ENCODE results near the gene ZFYVE21.

ZFYVE21 gene

DNA sequence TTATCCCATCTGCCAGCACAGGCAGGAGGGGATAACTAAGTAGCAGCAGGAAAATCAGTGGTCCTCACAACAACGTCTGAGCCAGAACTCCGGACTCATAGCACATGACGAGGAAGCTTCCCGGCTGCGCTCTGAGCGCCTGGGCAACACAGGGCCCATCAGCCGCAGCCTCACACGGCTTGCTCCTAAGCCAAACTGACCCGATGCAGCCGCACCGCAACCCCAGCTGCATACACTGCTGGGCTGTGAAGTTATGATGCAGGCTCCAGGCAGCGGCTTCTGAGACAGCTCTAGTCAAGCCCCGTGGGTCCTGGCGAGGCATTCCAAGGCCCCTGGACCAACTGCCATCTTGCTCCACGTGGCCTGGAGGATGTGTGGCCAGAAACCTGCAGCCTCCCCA is 28.1 kb downstream of the ZFYVE21 start:
- no peak overlapping the region for H3K27ac ChIP-seq (ENCODE audit: low read depth in 2 of 2, low read length in 2 of 2)
- no peaks in the 10 kb centered on the region for H3K9me3 ChIP-seq (ENCODE audit: control insufficient read depth in 2 of 2, low read length in 2 of 2)
- peaks cover 35 to 67% of the 10 kb centered on the region in 2 donors for H3K36me3 ChIP-seq (ENCODE audit: control insufficient read depth in 2 of 2, insufficient read depth in 2 of 2, low read length in 2 of 2)
- H3K4me3 ChIP-seq (ENCODE audit: low read length in 2 of 2), result no peak overlapping the region
- H3K4me1 ChIP-seq (ENCODE audit: control insufficient read depth in 2 of 2, insufficient read depth in 2 of 2, low read length in 2 of 2), result peaks cover 0 to 4% of the 10 kb centered on the region in 2 donors
- no peaks in the 10 kb centered on the region for H3K27me3 ChIP-seq (ENCODE audit: control insufficient read depth in 2 of 2, insufficient read depth in 2 of 2, low read length in 2 of 2)
- H3K9ac ChIP-seq (ENCODE audit: low read depth in 1 of 2, low read length in 2 of 2), result no peak overlapping the region

DNA sequence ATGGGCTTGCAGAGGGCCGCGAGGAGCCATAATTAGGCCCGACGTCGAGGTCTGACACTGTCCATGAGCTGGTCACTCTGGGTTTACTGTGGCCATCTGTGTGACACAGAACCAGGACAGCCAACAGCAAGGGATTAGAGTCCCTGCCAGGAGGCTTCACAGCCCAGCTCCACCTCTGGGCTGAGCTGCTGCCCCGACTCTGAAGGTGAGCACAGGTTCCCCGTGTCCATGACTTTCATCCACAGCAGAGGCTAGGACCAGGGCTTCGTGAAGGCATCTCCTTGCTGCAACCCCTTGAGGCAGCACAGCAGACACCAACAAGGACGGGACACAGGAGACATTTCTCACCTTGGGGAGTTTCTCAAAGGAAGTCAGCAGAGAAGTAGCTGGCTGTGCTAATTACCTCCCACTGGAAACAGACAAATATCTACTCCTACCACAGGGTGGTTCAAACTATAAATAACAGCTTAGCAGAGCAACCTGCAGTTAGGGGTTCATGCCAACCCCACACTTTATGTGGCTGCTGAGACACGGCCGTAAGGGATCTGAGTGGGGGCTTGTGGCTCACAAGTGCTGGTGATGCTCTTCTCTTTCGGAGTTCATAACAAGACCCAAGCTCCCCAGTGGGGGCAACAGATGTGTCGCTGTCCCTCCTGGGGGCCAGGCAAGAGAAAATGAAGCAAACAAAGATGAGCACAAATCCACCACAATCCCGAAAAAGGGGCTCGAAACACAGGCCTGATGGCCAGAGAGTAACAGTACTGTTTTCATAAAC is 29.2 kb downstream of the ZFYVE21 start:
- H3K36me3 ChIP-seq (ENCODE audit: control insufficient read depth in 2 of 2, insufficient read depth in 2 of 2, low read length in 2 of 2), result peaks cover 24 to 65% of the 10 kb centered on the region in 2 donors
- H3K9ac ChIP-seq (ENCODE audit: low read depth in 1 of 2, low read length in 2 of 2), result no peak overlapping the region

GRCh38 chr14:103745424-103745823 is 29.8 kb downstream of the ZFYVE21 start:
- H3K9me3 ChIP-seq (ENCODE audit: control insufficient read depth in 2 of 2, low read length in 2 of 2), result no peaks in the 10 kb centered on the region
- H3K27ac ChIP-seq (ENCODE audit: low read depth in 2 of 2, low read length in 2 of 2), result no peak overlapping the region
- no peak overlapping the region for H3K9ac ChIP-seq (ENCODE audit: low read depth in 1 of 2, low read length in 2 of 2)
- H3K27me3 ChIP-seq (ENCODE audit: control insufficient read depth in 2 of 2, insufficient read depth in 2 of 2, low read length in 2 of 2), result no peaks in the 10 kb centered on the region
- peaks cover 27 to 59% of the 10 kb centered on the region in 2 donors for H3K36me3 ChIP-seq (ENCODE audit: control insufficient read depth in 2 of 2, insufficient read depth in 2 of 2, low read length in 2 of 2)
- H3K4me1 ChIP-seq (ENCODE audit: control insufficient read depth in 2 of 2, insufficient read depth in 2 of 2, low read length in 2 of 2), result peaks cover 0 to 4% of the 10 kb centered on the region in 2 donors
- H3K4me3 ChIP-seq (ENCODE audit: low read length in 2 of 2), result no peak overlapping the region

More for the DNA sequence above, 29.2 kb downstream of the ZFYVE21 start:
- peaks cover 0 to 4% of the 10 kb centered on the region in 2 donors for H3K4me1 ChIP-seq (ENCODE audit: control insufficient read depth in 2 of 2, insufficient read depth in 2 of 2, low read length in 2 of 2)
- no peak overlapping the region for H3K27ac ChIP-seq (ENCODE audit: low read depth in 2 of 2, low read length in 2 of 2)
- no peak overlapping the region for H3K4me3 ChIP-seq (ENCODE audit: low read length in 2 of 2)
- no peaks in the 10 kb centered on the region for H3K27me3 ChIP-seq (ENCODE audit: control insufficient read depth in 2 of 2, insufficient read depth in 2 of 2, low read length in 2 of 2)
- H3K9me3 ChIP-seq (ENCODE audit: control insufficient read depth in 2 of 2, low read length in 2 of 2), result no peaks in the 10 kb centered on the region

- Histone ChIP-seq H3K4me1 (ENCODE audit: control insufficient read depth in 2 of 2, insufficient read depth in 2 of 2, low read length in 2 of 2) (peaks cover 0 to 4% of the 10 kb centered on the region in 2 donors), H3K36me3 (ENCODE audit: control insufficient read depth in 2 of 2, insufficient read depth in 2 of 2, low read length in 2 of 2) (peaks cover 23 to 52% of the 10 kb centered on the region in 2 donors), H3K27me3 (ENCODE audit: control insufficient read depth in 2 of 2, insufficient read depth in 2 of 2, low read length in 2 of 2) (no peaks in the 10 kb centered on the region), H3K27ac (ENCODE audit: low read depth in 2 of 2, low read length in 2 of 2) (no peak overlapping the region), H3K4me3 (ENCODE audit: low read length in 2 of 2) (no peak overlapping the region), H3K9ac (ENCODE audit: low read depth in 1 of 2, low read length in 2 of 2) (no peak overlapping the region), H3K9me3 (ENCODE audit: control insufficient read depth in 2 of 2, low read length in 2 of 2) (no peaks in the 10 kb centered on the region)
Measured at GRCh38 chr14:103746701-103747100, 31.1 kb downstream of the ZFYVE21 start.

DNA sequence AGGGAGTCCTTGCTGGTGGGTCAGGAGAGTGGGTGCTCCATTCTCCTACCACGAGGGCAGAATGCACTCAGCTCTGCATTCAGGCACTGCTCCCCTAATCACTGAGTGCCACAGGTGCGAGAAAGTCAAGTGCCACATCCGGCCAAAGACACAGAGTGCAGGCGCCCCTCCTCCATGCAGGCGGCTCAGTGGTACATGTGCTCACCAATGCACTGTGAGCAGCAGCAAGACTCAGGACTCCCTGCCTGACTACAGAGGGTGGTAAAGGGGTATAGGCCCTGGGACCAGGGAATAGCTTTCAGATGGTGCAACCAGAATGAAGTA is 32.9 kb downstream of the ZFYVE21 start:
- Histone ChIP-seq H3K27me3 (ENCODE audit: control insufficient read depth in 2 of 2, insufficient read depth in 2 of 2, low read length in 2 of 2) (no peaks in the 10 kb centered on the region), H3K4me3 (ENCODE audit: low read length in 2 of 2) (no peak overlapping the region), H3K9me3 (ENCODE audit: control insufficient read depth in 2 of 2, low read length in 2 of 2) (no peaks in the 10 kb centered on the region), H3K4me1 (ENCODE audit: control insufficient read depth in 2 of 2, insufficient read depth in 2 of 2, low read length in 2 of 2) (peaks cover 0 to 4% of the 10 kb centered on the region in 2 donors), H3K27ac (ENCODE audit: low read depth in 2 of 2, low read length in 2 of 2) (no peak overlapping the region), H3K36me3 (ENCODE audit: control insufficient read depth in 2 of 2, insufficient read depth in 2 of 2, low read length in 2 of 2) (peaks cover 16 to 43% of the 10 kb centered on the region in 2 donors), H3K9ac (ENCODE audit: low read depth in 1 of 2, low read length in 2 of 2) (no peak overlapping the region)

GRCh38 chr14:103749452-103749851 is 33.8 kb downstream of the ZFYVE21 start:
- Histone ChIP-seq H3K27ac (ENCODE audit: low read depth in 2 of 2, low read length in 2 of 2) (no peak overlapping the region), H3K27me3 (ENCODE audit: control insufficient read depth in 2 of 2, insufficient read depth in 2 of 2, low read length in 2 of 2) (no peaks in the 10 kb centered on the region), H3K9ac (ENCODE audit: low read depth in 1 of 2, low read length in 2 of 2) (no peak overlapping the region), H3K4me1 (ENCODE audit: control insufficient read depth in 2 of 2, insufficient read depth in 2 of 2, low read length in 2 of 2) (peaks cover 0 to 4% of the 10 kb centered on the region in 2 donors), H3K4me3 (ENCODE audit: low read length in 2 of 2) (no peak overlapping the region), H3K36me3 (ENCODE audit: control insufficient read depth in 2 of 2, insufficient read depth in 2 of 2, low read length in 2 of 2) (peaks cover 13 to 39% of the 10 kb centered on the region in 2 donors), H3K9me3 (ENCODE audit: control insufficient read depth in 2 of 2, low read length in 2 of 2) (no peaks in the 10 kb centered on the region)

DNA sequence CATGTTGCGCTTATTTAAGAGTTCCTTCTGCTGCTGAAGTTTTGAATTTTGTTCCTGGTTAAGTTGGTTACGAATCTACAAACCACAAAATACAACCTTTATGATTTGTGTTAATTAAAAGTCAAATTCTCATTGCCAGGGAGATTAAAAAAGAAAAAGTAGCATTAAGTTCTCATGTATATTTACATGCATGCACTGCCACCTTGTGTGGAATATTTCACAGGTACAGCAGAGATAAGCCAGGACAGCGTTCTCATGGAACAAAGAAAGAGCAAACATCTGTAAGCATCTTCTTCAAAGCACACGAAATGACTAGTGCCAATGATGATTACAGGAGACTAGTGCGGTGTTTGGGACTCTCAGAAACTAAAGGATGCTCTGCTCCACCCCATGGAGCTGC is 34.2 kb downstream of the ZFYVE21 start:
- H3K36me3 ChIP-seq (ENCODE audit: control insufficient read depth in 2 of 2, insufficient read depth in 2 of 2, low read length in 2 of 2), result peaks cover 11 to 36% of the 10 kb centered on the region in 2 donors
- no peaks in the 10 kb centered on the region for H3K9me3 ChIP-seq (ENCODE audit: control insufficient read depth in 2 of 2, low read length in 2 of 2)
- no peaks in the 10 kb centered on the region for H3K27me3 ChIP-seq (ENCODE audit: control insufficient read depth in 2 of 2, insufficient read depth in 2 of 2, low read length in 2 of 2)
- H3K4me3 ChIP-seq (ENCODE audit: low read length in 2 of 2), result no peak overlapping the region
- peaks cover 0 to 3% of the 10 kb centered on the region in 2 donors for H3K4me1 ChIP-seq (ENCODE audit: control insufficient read depth in 2 of 2, insufficient read depth in 2 of 2, low read length in 2 of 2)
- no peak overlapping the region for H3K9ac ChIP-seq (ENCODE audit: low read depth in 1 of 2, low read length in 2 of 2)
- H3K27ac ChIP-seq (ENCODE audit: low read depth in 2 of 2, low read length in 2 of 2), result no peak overlapping the region

DNA sequence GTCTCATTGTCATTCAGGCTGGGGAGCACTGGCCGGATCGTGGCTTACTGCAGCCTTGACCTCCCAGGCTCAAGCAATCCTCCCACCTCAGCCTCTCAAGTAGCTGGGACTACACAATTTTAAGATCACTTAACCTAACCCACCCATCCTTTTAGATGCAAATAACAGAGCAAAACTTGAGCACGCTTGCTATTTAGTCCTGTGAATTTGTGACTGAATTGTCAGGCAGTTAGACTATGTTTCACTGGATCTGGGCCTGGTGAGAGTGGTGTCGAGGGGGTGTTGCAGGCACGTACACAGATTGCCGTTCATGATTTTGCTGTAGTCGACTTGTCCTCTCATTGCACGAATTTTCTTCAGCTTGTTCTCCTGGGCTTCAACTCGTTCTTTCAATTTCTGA is 38.2 kb downstream of the ZFYVE21 start:
- Histone ChIP-seq H3K27me3 (ENCODE audit: control insufficient read depth in 2 of 2, insufficient read depth in 2 of 2, low read length in 2 of 2) (no peaks in the 10 kb centered on the region), H3K4me1 (ENCODE audit: control insufficient read depth in 2 of 2, insufficient read depth in 2 of 2, low read length in 2 of 2) (no peaks in the 10 kb centered on the region), H3K36me3 (ENCODE audit: control insufficient read depth in 2 of 2, insufficient read depth in 2 of 2, low read length in 2 of 2) (peaks cover 11 to 16% of the 10 kb centered on the region in 2 donors), H3K9me3 (ENCODE audit: control insufficient read depth in 2 of 2, low read length in 2 of 2) (no peaks in the 10 kb centered on the region), H3K4me3 (ENCODE audit: low read length in 2 of 2) (no peak overlapping the region), H3K27ac (ENCODE audit: low read depth in 2 of 2, low read length in 2 of 2) (no peak overlapping the region), H3K9ac (ENCODE audit: low read depth in 1 of 2, low read length in 2 of 2) (no peak overlapping the region)

- Histone ChIP-seq H3K4me3 (ENCODE audit: low read length in 2 of 2) (no peak overlapping the region), H3K27me3 (ENCODE audit: control insufficient read depth in 2 of 2, insufficient read depth in 2 of 2, low read length in 2 of 2) (no peaks in the 10 kb centered on the region), H3K27ac (ENCODE audit: low read depth in 2 of 2, low read length in 2 of 2) (no peak overlapping the region), H3K36me3 (ENCODE audit: control insufficient read depth in 2 of 2, insufficient read depth in 2 of 2, low read length in 2 of 2) (peaks cover 8% of the 10 kb centered on the region in 2 donors), H3K4me1 (ENCODE audit: control insufficient read depth in 2 of 2, insufficient read depth in 2 of 2, low read length in 2 of 2) (no peaks in the 10 kb centered on the region), H3K9me3 (ENCODE audit: control insufficient read depth in 2 of 2, low read length in 2 of 2) (no peaks in the 10 kb centered on the region), H3K9ac (ENCODE audit: low read depth in 1 of 2, low read length in 2 of 2) (no peak overlapping the region)
Measured at GRCh38 chr14:103755060-103755459, 39.5 kb downstream of the ZFYVE21 start.

- Histone ChIP-seq H3K9ac (ENCODE audit: low read depth in 1 of 2, low read length in 2 of 2) (no peak overlapping the region), H3K27ac (ENCODE audit: low read depth in 2 of 2, low read length in 2 of 2) (no peak overlapping the region), H3K9me3 (ENCODE audit: control insufficient read depth in 2 of 2, low read length in 2 of 2) (no peaks in the 10 kb centered on the region), H3K4me1 (ENCODE audit: control insufficient read depth in 2 of 2, insufficient read depth in 2 of 2, low read length in 2 of 2) (no peaks in the 10 kb centered on the region), H3K36me3 (ENCODE audit: control insufficient read depth in 2 of 2, insufficient read depth in 2 of 2, low read length in 2 of 2) (peaks cover 3 to 4% of the 10 kb centered on the region in 2 donors), H3K4me3 (ENCODE audit: low read length in 2 of 2) (no peak overlapping the region), H3K27me3 (ENCODE audit: control insufficient read depth in 2 of 2, insufficient read depth in 2 of 2, low read length in 2 of 2) (no peaks in the 10 kb centered on the region)
Measured at GRCh38 chr14:103758059-103758776, 42.6 kb downstream of the ZFYVE21 start.

Measured in mucosa of rectum (tissue), 2 donors.